SK-N-SH (cell line): ENCODE results near the gene PTPRK. TPM values are rescaled to one million over a fixed set of nuclear protein-coding genes. Genes with fewer than 3 reads are reported as not detected.

Experiments
- CTCF ChIA-PET: fragments of 300-600, 350-600 bp; formaldehyde crosslinking; extraction: SDS; loops from one replicate; lab custom pipeline; 2021; lab: Yijun Ruan, JAX
- POLR2A ChIA-PET: fragments of 350-600 bp; sonication (Branson Sonifier 250); formaldehyde crosslinking; extraction: SDS; loops from one replicate; lab custom pipeline; 2020; ENCODE audit warnings: antibody characterized with exemption, inconsistent platforms; lab: Yijun Ruan, JAX
- DNase-seq: peaks from one replicate; pipeline ENCODE4 v3.0.0; 2012
- H2AFZ ChIP-seq: fragments of 200-600 bp; sonication (generic); 2 replicates; pipeline ENCODE4 v1.8.1; 2016; ENCODE audit warnings: antibody characterized with exemption, mild to moderate bottlenecking, low read depth
- H3F3A ChIP-seq: fragments of 200-600 bp; sonication (generic); replicated peaks from 2 replicates; pipeline ENCODE3; 2016; ENCODE audit warnings: antibody characterized with exemption, mild to moderate bottlenecking; ENCODE audit not compliant: insufficient read depth
- H3K27ac ChIP-seq, 2 experiments: fragments of 200-500 bp in 1 of 2; fragments of 200-600 bp in 1 of 2; sonication (Bioruptor generic) in 1 of 2; sonication (generic), shearing (Covaris generic) in 1 of 2; 2 replicates each; pipeline versions ENCODE4 v1.5.1 to v1.6.1; 2014 to 2016; ENCODE audit warnings: low read depth in 2 of 2, inconsistent platforms in 1 of 2, low read length in 1 of 2, mild to moderate bottlenecking in 1 of 2, mixed read lengths in 1 of 2
- H3K27me3 ChIP-seq: fragments of 200-600 bp; sonication (generic), shearing (Covaris generic); 2 replicates; pipeline ENCODE4 v1.6.1; 2016; ENCODE audit warnings: mixed run types; ENCODE audit not compliant: insufficient read depth
- H3K36me3 ChIP-seq, 2 experiments: fragments of 200-500 bp in 1 of 2; fragments of 200-600 bp in 1 of 2; sonication (Bioruptor generic) in 1 of 2; sonication (generic) in 1 of 2; replicated peaks in 1 of 2; 2 replicates each; pipeline versions ENCODE3 to v1.5.1; 2014 to 2016; ENCODE audit warnings: low read length in 1 of 2, mild to moderate bottlenecking in 1 of 2; ENCODE audit not compliant: insufficient read depth in 2 of 2, control insufficient read depth in 1 of 2
- H3K4me1 ChIP-seq, 2 experiments: fragments of 200-500 bp in 1 of 2; fragments of 200-600 bp in 1 of 2; sonication (Bioruptor generic) in 1 of 2; sonication (generic), shearing (Covaris generic) in 1 of 2; 2 replicates each; pipeline versions ENCODE4 v1.5.1 to v1.6.1; 2014 to 2016; ENCODE audit warnings: low read depth in 1 of 2, low read length in 1 of 2, mixed run types in 1 of 2; ENCODE audit not compliant: insufficient read depth in 2 of 2, control insufficient read depth in 1 of 2
- H3K4me2 ChIP-seq: fragments of 200-600 bp; sonication (generic), shearing (Covaris generic); 2 replicates; pipeline ENCODE4 v1.6.1; 2017; ENCODE audit warnings: mixed run types
- H3K4me3 ChIP-seq, 2 experiments: fragments of 200-500 bp in 1 of 2; fragments of 200-600 bp in 1 of 2; sonication (Bioruptor generic) in 1 of 2; sonication (generic), shearing (Covaris generic) in 1 of 2; 2 replicates each; pipeline versions ENCODE4 v1.5.1 to v1.8.1; 2014 to 2016; ENCODE audit warnings: low read depth in 2 of 2, inconsistent platforms in 1 of 2, low read length in 1 of 2, mild to moderate bottlenecking in 1 of 2, mixed read lengths in 1 of 2, moderate library complexity in 1 of 2
- H3K79me2 ChIP-seq: fragments of 200-600 bp; sonication (generic); 2 replicates; pipeline ENCODE4 v1.8.1; 2017; ENCODE audit warnings: mild to moderate bottlenecking; ENCODE audit not compliant: insufficient read depth
- H3K9ac ChIP-seq: fragments of 200-600 bp; sonication (generic); 2 replicates; pipeline ENCODE4 v1.6.1; 2017; ENCODE audit warnings: mixed run types
- H3K9me2 ChIP-seq: fragments of 200-600 bp; sonication (generic); 2 replicates; pipeline ENCODE4 v1.6.1; 2017; ENCODE audit warnings: mixed run types
- H3K9me3 ChIP-seq: fragments of 200-600 bp; sonication (generic); 2 replicates; pipeline ENCODE4 v1.6.1; 2017; ENCODE audit warnings: mixed run types, mild to moderate bottlenecking, moderate library complexity
- H4K20me1 ChIP-seq: fragments of 200-600 bp; sonication (generic); 2 replicates; pipeline ENCODE4 v1.6.1; 2017; ENCODE audit warnings: mild to moderate bottlenecking, mixed run types; ENCODE audit not compliant: insufficient read depth
- FOXJ3 ChIP-seq: sonication (generic); formaldehyde crosslinking; IDR thresholded peaks from 2 replicates; pipeline ENCODE4 v1.5.1; 2020; ENCODE audit warnings: mild to moderate bottlenecking, missing genetic modification reagents
- GABPA ChIP-seq: IDR thresholded peaks from 2 replicates; pipeline ENCODE4 v1.4.0; 2012; ENCODE audit warnings: low read depth, mild to moderate bottlenecking
- JUND ChIP-seq: IDR thresholded peaks from 2 replicates; pipeline ENCODE4 v1.4.0; 2012
- MXI1 ChIP-seq: IDR thresholded peaks from 2 replicates; pipeline ENCODE4 v1.6.1; 2012; ENCODE audit warnings: mild to moderate bottlenecking, low read depth, low read length, improper control_type of control experiment
- NFIC ChIP-seq: IDR thresholded peaks from 2 replicates; pipeline ENCODE4 v1.4.0; 2012; ENCODE audit warnings: borderline replicate concordance
- NRF1 ChIP-seq: IDR thresholded peaks from 2 replicates; pipeline ENCODE4 v1.6.1; 2012; ENCODE audit warnings: low read depth, mild to moderate bottlenecking, low read length
- RFX5 ChIP-seq: IDR thresholded peaks from 2 replicates; pipeline ENCODE4 v1.6.1; 2012; ENCODE audit warnings: mild to moderate bottlenecking, improper control_type of control experiment, low read length
- SIN3A ChIP-seq: IDR thresholded peaks from 2 replicates; pipeline ENCODE4 v1.6.1; 2012; ENCODE audit warnings: low read depth, mild to moderate bottlenecking, low read length, moderate library complexity, borderline replicate concordance
- TAF1 ChIP-seq: IDR thresholded peaks from 2 replicates; pipeline ENCODE4 v1.6.1; 2012; ENCODE audit warnings: low read depth, mild to moderate bottlenecking, low read length, moderate library complexity, borderline replicate concordance
- TCF12 ChIP-seq: IDR thresholded peaks from 2 replicates; pipeline ENCODE4 v1.4.0; 2012
- WGBS: methylation state at CpG from one replicate; pipeline ENCODE4 v1.1.6; 2017; ENCODE audit warnings: low lambda C conversion rate; 5-methylcytosine and 5-hydroxymethylcytosine counted together
- polyA plus RNA-seq, 3 experiments: library from polyadenylated mRNA; depleted of rRNA; stranded (reverse); fragments of >200 nt; gene quantifications; 2 replicates each; pipeline ENCODE4 v1.2.3, GENCODE V29; 2012
- TF ChIP-seq, protein P1 (sequence below): IDR thresholded peaks from 2 replicates; pipeline ENCODE4 v1.4.0; 2012; ENCODE audit warnings: low read depth, borderline replicate concordance
- TF ChIP-seq, protein P2 (sequence below): fragments of 150-350 bp; IDR thresholded peaks from 2 replicates; pipeline ENCODE4 v1.6.1; 2017; ENCODE audit warnings: antibody characterized with exemption, low read length, low read depth, borderline replicate concordance
- TF ChIP-seq, protein P3 (sequence below): IDR thresholded peaks from 2 replicates; pipeline ENCODE4; 2012

Gene PTPRK
- polyA plus RNA-seq, 1 of the 3 experiments (the other 2 are of a cell fraction): 9.5 TPM

DNA sequence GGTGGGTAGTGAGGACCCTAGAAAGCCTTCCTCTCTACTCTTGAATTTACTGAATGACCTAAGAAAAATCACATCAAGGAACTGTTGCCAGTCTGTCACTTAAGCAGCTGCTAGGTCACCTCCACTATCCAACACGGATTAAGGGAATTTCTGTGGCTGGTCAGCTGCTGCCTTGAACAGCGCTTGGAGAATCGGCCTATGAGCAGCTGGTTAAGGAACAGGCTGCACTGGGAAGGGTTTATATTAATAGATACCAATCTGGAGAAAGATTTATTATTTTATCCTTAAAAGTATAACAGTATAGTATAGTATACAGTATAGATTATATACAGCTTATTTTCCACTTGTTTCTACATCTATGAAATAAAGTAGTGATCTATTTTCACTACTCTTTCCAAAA lies 6.5 kb downstream of the PTPRK start:
- Histone ChIP-seq H3K4me1 (peaks cover 0 to 49% of the 10 kb centered on the region in 2 experiments; a peak in 3 of 4 replicates), H3K27me3 (no peaks in the 10 kb centered on the region), H3K4me2 (no peak overlapping the region), H4K20me1 (peaks cover 19% of the 10 kb centered on the region; the same call in 1 of the 2 replicates), H3K9ac (no peak overlapping the region), H2AFZ (no peak overlapping the region), H3K79me2 (peaks cover 94% of the 10 kb centered on the region), H3K9me2 (no peaks in the 10 kb centered on the region), H3K4me3 (no peak overlapping the region), H3K27ac (no peak overlapping the region), H3K9me3 (no peaks in the 10 kb centered on the region), H3F3A (peaks cover 23% of the 10 kb centered on the region), H3K36me3 (no peaks in the 10 kb centered on the region)
- POLR2A ChIA-PET: no interaction called here
- no peak for DNase-seq
- TF ChIP-seq NRF1 (no peak), TCF12 (no peak)
- TF ChIP-seq, protein P1, sequence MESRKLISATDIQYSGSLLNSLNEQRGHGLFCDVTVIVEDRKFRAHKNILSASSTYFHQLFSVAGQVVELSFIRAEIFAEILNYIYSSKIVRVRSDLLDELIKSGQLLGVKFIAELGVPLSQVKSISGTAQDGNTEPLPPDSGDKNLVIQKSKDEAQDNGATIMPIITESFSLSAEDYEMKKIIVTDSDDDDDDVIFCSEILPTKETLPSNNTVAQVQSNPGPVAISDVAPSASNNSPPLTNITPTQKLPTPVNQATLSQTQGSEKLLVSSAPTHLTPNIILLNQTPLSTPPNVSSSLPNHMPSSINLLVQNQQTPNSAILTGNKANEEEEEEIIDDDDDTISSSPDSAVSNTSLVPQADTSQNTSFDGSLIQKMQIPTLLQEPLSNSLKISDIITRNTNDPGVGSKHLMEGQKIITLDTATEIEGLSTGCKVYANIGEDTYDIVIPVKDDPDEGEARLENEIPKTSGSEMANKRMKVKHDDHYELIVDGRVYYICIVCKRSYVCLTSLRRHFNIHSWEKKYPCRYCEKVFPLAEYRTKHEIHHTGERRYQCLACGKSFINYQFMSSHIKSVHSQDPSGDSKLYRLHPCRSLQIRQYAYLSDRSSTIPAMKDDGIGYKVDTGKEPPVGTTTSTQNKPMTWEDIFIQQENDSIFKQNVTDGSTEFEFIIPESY: no peak
- TF ChIP-seq, protein P2, sequence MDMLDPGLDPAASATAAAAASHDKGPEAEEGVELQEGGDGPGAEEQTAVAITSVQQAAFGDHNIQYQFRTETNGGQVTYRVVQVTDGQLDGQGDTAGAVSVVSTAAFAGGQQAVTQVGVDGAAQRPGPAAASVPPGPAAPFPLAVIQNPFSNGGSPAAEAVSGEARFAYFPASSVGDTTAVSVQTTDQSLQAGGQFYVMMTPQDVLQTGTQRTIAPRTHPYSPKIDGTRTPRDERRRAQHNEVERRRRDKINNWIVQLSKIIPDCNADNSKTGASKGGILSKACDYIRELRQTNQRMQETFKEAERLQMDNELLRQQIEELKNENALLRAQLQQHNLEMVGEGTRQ: no peak
- TF ChIP-seq, protein P3, sequence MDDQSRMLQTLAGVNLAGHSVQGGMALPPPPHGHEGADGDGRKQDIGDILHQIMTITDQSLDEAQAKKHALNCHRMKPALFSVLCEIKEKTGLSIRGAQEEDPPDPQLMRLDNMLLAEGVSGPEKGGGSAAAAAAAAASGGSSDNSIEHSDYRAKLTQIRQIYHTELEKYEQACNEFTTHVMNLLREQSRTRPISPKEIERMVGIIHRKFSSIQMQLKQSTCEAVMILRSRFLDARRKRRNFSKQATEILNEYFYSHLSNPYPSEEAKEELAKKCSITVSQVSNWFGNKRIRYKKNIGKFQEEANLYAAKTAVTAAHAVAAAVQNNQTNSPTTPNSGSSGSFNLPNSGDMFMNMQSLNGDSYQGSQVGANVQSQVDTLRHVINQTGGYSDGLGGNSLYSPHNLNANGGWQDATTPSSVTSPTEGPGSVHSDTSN: no peak
- WGBS: 100% methylated on average over 3 of the region's 3 CpGs
- CTCF ChIA-PET: no interaction called here

DNA sequence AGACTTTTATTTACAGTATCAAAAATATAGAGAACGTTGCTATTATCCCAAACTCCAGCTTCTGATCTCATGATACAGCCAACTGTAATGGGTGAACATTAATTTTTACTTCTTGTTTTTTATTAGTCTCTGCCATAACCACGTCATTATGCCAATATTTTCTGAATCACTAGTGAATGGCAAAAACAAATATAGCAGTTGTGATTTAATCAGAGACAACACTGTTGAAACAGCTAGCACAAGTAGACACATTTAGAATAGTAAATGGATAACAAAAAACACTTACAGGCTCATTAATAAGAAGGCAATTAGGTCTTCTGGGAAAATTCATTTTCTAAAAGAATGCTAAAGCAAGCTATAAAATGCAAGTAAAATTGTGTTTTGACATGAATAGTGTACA lies 8.1 kb downstream of the PTPRK start:
- no peaks in the 10 kb centered on the region for H3K9me2 ChIP-seq
- H3K79me2 ChIP-seq: peaks cover 81% of the 10 kb centered on the region
- no peak overlapping the region for H2AFZ ChIP-seq
- DNase-seq: no peak
- H3F3A ChIP-seq: peaks cover 36% of the 10 kb centered on the region
- TF ChIP-seq NFIC (no peak), JUND (no peak), TAF1 (no peak), NRF1 (no peak), SIN3A (no peak), GABPA (no peak), RFX5 (no peak), FOXJ3 (CRISPR knock-in tag) (no peak), MXI1 (no peak)
- H3K4me3 ChIP-seq: no peak overlapping the region
- no peaks in the 10 kb centered on the region for H3K36me3 ChIP-seq
- H4K20me1 ChIP-seq: peaks cover 10% of the 10 kb centered on the region; the same call in 1 of the 2 replicates
- ChIA-PET CTCF (interaction anchor here (0.6 kb wide), 1 partner anchor 1231 kb away, joined by 3 read pairs; no protein-coding TSS in a partner anchor), POLR2A (no interaction called here)
- 66% methylated on average over 2 of the region's 2 CpGs for WGBS
- no peaks in the 10 kb centered on the region for H3K9me3 ChIP-seq
- no peaks in the 10 kb centered on the region for H3K27me3 ChIP-seq
- no peak overlapping the region for H3K4me2 ChIP-seq
- H3K4me1 ChIP-seq: peaks cover 0 to 57% of the 10 kb centered on the region in 2 experiments; a peak in 3 of 4 replicates
- no peak overlapping the region for H3K9ac ChIP-seq
- no peak overlapping the region for H3K27ac ChIP-seq
